ES-I3 (cell line): ENCODE results near the gene TMEM270.

ENCODE experiments used
- H3K36me3 ChIP-seq: 2 replicates; pipeline ENCODE4 v1.6.1; 2013; ENCODE audit warnings: mild to moderate bottlenecking, low read length, control low read depth, moderate library complexity; ENCODE audit not compliant: insufficient read depth
- H3K4me1 ChIP-seq: 2 replicates; pipeline ENCODE4 v1.6.1; 2013; ENCODE audit warnings: mild to moderate bottlenecking, control low read depth, low read length; ENCODE audit not compliant: insufficient read depth
- H3K9ac ChIP-seq: 2 replicates; pipeline ENCODE4 v1.6.1; 2013; ENCODE audit warnings: low read depth, mild to moderate bottlenecking, low read length, moderate library complexity
- H3K9me3 ChIP-seq: 2 replicates; pipeline ENCODE4 v1.6.1; 2013; ENCODE audit warnings: mild to moderate bottlenecking, low read length, moderate library complexity; ENCODE audit not compliant: control insufficient read depth, insufficient read depth

Gene TMEM270

GRCh38 chr7:73858807-73859206 lies 2.2 kb upstream of the TMEM270 start:
- peaks cover 3% of the 10 kb centered on the region; the same call in 1 of the 2 replicates for H3K4me1 ChIP-seq
- H3K9ac ChIP-seq = no peak overlapping the region
- no peaks in the 10 kb centered on the region; the same call in 1 of the 2 replicates for H3K9me3 ChIP-seq
- no peaks in the 10 kb centered on the region for H3K36me3 ChIP-seq

- Histone ChIP-seq H3K9ac (no peak overlapping the region), H3K36me3 (no peaks in the 10 kb centered on the region), H3K9me3 (no peaks in the 10 kb centered on the region; the same call in 1 of the 2 replicates), H3K4me1 (no peaks in the 10 kb centered on the region)
Measured at GRCh38 chr7:73861305-73861704, 346 bp downstream of the TMEM270 start.

GRCh38 chr7:73864981-73865711 lies 4.2 kb downstream of the TMEM270 start:
- Histone ChIP-seq H3K4me1 (peaks cover 10% of the 10 kb centered on the region; the same call in 1 of the 2 replicates), H3K9me3 (no peaks in the 10 kb centered on the region), H3K36me3 (no peaks in the 10 kb centered on the region), H3K9ac (no peak overlapping the region)

GRCh38 chr7:73865738-73866445 lies 4.9 kb downstream of the TMEM270 start:
- Histone ChIP-seq H3K4me1 (peaks cover 12% of the 10 kb centered on the region; the same call in 1 of the 2 replicates), H3K9ac (no peak overlapping the region), H3K9me3 (no peaks in the 10 kb centered on the region), H3K36me3 (no peaks in the 10 kb centered on the region)

GRCh38 chr7:73866446-73866767 lies 5.4 kb downstream of the TMEM270 start:
- Histone ChIP-seq H3K9me3 (no peaks in the 10 kb centered on the region), H3K4me1 (peaks cover 12% of the 10 kb centered on the region; the same call in 1 of the 2 replicates), H3K36me3 (no peaks in the 10 kb centered on the region), H3K9ac (no peak overlapping the region)

DNA sequence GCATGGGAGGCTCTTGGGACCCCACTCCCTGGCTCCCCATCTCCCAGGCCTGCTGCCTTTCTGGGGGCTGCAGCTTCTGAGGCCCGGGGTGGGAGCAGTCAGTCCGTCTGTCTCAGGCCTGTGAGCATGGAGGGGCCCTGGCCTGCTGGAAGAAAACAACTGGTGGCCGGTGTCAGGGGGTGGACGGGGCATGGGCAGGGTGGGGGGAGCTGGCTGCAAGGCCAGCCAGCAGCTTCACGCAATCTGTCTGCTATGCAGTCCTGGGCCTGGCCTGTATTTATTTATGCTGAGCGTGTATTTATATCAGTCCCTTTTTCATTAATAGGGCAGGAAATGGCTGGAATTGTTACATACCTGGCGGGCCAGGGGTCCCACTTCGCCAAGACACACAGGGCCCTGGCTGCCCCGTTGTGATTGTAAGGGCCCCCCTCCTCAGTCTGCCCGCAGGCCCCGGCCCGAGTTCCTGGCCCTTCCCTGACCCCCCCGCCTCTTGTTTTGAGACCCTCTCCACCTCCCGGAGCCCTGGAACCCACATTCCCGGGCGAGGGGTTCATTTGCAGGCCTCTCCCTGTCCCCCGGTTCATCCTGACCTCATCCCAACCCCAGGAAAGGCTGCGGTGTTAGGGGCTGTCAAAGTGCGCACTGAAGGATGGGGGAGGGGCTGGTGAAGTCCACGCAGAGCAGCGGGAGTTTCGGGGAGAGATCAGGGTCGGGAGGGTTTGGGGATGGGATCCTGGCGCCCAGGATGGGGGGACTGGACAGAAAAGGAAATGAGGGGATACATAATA lies 8.2 kb downstream of the TMEM270 start:
- no peak overlapping the region; the same call in 1 of the 2 replicates for H3K9ac ChIP-seq
- H3K9me3 ChIP-seq = no peaks in the 10 kb centered on the region
- peaks cover 12% of the 10 kb centered on the region; the same call in 1 of the 2 replicates for H3K4me1 ChIP-seq
- H3K36me3 ChIP-seq = no peaks in the 10 kb centered on the region

DNA sequence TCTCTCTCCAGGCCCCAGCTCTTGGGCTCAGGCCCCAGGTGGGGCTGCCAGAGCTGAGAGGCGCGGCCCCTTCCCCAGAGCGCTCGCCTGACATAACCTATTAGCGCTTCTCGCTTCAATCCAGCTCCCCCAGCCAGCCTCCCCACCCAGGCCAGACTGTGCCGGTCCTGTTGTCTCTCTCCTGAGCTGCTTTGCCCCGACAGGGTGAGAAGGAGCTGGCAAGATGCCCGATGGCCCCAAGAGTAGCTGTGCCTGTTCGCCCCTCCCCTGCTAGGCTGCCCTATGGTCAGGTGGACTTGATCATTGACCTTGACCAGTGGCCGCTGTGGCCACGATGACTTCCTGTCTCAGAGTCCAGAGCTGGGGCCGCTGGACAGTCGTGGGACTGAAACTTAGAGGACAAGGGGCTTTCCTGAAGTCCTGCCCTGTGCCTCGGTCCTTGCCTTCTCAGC lies 9.1 kb downstream of the TMEM270 start:
- H3K4me1 ChIP-seq = peaks cover 12% of the 10 kb centered on the region; the same call in 1 of the 2 replicates
- no peak overlapping the region for H3K9ac ChIP-seq
- no peaks in the 10 kb centered on the region for H3K36me3 ChIP-seq
- no peaks in the 10 kb centered on the region for H3K9me3 ChIP-seq

DNA sequence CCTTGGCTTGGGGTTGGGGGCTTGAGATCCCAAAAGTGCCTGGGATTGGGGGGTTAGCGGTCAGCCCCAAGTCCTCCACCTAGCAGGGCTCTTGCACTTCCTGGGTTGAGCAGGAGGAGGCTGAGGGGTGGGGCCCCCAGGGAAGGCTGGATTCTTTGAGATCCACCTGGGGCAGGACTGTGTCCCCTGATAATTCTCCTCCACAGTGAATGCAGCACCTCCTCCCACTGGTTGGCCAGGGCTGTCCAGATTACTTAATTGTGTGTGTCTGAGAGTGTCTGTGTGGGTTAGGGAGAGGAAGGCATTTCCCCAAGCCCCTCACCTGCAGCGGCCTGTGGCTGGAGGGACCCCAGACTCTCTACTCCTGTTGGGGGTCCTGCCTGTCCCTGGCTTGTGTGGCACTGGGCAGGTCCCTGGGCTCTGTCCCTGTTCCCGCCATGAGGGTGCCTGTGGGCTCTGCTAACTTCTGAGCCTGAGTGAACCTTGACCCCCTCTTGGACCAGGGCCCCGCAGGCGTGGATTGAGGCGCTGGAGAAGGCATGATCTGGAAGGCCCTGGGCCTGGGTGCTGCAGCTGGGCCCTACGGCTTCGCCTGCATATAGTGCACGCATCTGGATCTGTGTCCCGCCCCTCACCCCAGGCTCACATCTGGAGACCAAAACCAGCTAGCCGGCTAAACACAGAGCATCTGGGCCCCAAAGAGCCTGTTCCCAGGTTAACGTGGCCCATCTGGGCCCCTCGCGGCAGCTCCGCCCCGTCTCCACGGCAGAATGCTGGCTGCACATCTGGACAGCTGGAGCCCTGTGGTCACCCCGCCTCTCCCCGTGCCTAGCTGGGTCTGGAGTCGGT lies 10.4 kb downstream of the TMEM270 start:
- no peak overlapping the region for H3K9ac ChIP-seq

DNA sequence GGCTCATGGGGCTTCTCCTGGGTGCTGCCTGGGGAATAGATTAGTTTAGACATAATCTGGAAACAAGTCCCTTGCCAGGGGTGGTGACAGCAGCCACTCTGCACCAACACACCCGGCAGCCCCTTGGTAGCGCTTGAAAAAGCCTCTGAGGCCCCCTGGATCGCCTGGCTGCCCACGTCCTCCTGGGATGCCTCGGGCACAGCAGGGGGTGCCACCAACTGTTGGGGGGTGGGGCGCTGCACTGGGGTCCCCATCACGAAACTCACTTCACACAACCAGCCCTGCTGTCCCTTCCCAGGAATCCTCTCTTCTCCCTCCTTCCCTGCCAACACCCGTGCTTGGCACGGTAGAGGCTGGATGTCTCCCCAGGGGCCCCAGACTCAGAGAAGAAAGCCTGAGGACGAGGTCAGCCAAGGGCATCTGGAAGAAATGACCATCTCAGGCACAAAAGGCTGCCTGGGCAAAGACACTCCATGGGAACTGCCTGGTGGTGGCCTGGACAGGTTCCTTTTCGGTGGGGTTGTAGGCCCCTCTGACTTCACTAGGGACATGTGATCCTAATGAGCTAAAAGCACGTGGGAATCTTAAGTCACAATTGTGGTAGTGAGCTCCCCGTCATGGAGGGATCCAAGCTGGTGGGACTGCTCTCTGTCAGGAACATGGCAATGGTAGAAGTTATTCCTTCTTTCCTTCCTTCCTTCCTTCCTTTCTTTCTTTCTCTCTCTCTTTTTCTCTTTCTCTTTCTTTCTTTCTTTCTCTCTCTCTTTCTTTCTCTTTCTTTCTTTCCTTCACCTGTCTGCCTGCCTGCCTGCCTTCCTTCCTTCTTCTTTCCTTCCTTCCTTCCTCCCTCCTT lies 11.3 kb downstream of the TMEM270 start:
- Histone ChIP-seq H3K9me3 (no peaks in the 10 kb centered on the region), H3K4me1 (peaks cover 12% of the 10 kb centered on the region; the same call in 1 of the 2 replicates), H3K9ac (no peak overlapping the region), H3K36me3 (no peaks in the 10 kb centered on the region)

More for the DNA sequence above, 10.4 kb downstream of the TMEM270 start:
- Histone ChIP-seq H3K4me1 (peaks cover 12% of the 10 kb centered on the region; the same call in 1 of the 2 replicates), H3K9me3 (no peaks in the 10 kb centered on the region), H3K36me3 (no peaks in the 10 kb centered on the region)

DNA sequence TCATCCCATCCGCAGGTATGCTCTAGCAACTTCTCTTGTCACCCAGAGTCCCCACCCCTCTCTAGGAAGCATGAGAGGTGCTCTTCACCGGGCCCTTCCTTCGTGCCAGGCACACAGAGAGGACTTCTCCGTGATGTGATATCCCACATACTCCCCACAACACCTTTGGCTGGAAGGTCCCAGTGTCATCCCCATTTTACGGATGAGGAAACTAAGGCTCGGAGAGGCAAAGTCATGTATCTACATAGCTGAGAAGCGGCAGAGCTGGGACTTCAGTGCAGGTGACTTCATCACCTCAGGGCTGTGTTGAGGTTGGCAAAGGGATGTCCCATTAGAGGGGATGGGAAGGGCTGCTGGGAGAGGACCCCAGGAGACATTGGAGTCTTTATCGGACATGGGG lies 15.4 kb downstream of the TMEM270 start:
- Histone ChIP-seq H3K36me3 (no peaks in the 10 kb centered on the region), H3K9ac (no peak overlapping the region), H3K9me3 (no peaks in the 10 kb centered on the region), H3K4me1 (no peaks in the 10 kb centered on the region; the same call in 1 of the 2 replicates)

- Histone ChIP-seq H3K4me1 (no peaks in the 10 kb centered on the region), H3K9me3 (no peaks in the 10 kb centered on the region), H3K9ac (no peak overlapping the region), H3K36me3 (no peaks in the 10 kb centered on the region)
Measured at GRCh38 chr7:73876973-73877372, 16.0 kb downstream of the TMEM270 start.

DNA sequence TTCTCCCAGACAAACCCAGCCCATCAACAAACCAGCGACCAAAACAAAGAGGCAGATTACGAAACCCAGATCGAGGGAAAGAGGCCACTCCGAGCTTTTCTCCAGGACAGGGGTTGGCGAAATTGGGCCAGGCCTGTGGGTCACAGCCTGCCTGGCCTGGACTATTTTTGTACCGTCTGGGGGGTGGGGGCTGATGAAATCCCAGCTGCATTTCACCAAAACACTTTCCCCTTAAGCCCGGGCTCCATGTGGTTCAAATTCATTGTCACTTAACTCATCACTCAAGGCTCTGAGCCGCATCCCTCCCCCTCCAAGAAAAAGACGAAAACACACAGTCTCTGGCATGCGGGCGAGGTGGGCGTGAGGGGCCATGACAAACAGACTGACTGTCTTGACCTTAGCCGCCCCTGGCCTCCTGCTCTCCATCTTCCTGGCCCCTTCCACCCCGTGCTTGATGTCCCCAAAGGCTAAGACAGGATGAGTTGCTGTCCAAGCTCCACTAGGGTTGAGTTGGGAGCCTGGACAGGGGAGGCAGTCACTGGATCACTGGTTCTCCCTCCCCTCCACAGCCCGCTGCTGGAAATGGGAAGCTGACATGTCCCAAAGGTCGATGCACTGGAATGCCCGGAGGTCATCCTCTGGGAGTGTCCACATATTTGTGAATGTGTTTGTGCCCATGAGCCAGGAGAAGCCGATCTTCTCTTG lies 19.2 kb downstream of the TMEM270 start:
- H3K36me3 ChIP-seq = no peaks in the 10 kb centered on the region
- H3K9ac ChIP-seq = no peak overlapping the region
- no peaks in the 10 kb centered on the region for H3K4me1 ChIP-seq
- H3K9me3 ChIP-seq = no peaks in the 10 kb centered on the region
